HepG2 (cell line): Measurements from ENCODE around the gene ZNF595. TPM values are rescaled to one million over a fixed set of nuclear protein-coding genes. Genes with fewer than 3 reads are reported as not detected.
"Not testable (repeated sequence)": the region's sequence is repeated elsewhere in the genome, so short reads cannot be mapped to it uniquely, and the experiment has no call there.

Experiments
- ATAC-seq: fragments of 200-7000 bp; cut with Tn5 transposase; 3 replicates; pipeline ENCODE4 v1.9.1; 2020; ENCODE audit warnings: mild to moderate bottlenecking, moderate library complexity
- BruUV-seq: library from RNA; stranded (reverse); fragments of 400-500 nt; replicated peaks from 2 replicates; lab custom pipeline; 2021; lab: Mats Ljungman, UMichigan
- CTCF ChIA-PET: fragments of 300-600 bp; formaldehyde crosslinking; extraction: SDS; loops from one replicate; lab custom pipeline; 2021; ENCODE audit warnings: low total read pairs, inconsistent platforms, low intra/inter-chr PET ratio; lab: Yijun Ruan, JAX
- POLR2A ChIA-PET: fragments of 350-600 bp; sonication (Branson Sonifier 250); formaldehyde crosslinking; loops from one replicate; lab custom pipeline; 2020; ENCODE audit warnings: antibody characterized with exemption, inconsistent platforms; lab: Yijun Ruan, JAX
- DNase-seq: peaks from one replicate; pipeline ENCODE4 v3.0.0-alpha.2; 2015; ENCODE audit warnings: low spot score
- FAIRE-seq: peaks from 3 replicates; lab custom pipeline; 2011; peaks lifted over from hg19 to GRCh38; lab: Jason Lieb, UNC
- H2AFZ ChIP-seq: one replicate; pipeline ENCODE4 v1.6.1; 2011; ENCODE audit warnings: low read length, inconsistent platforms
- H3K27ac ChIP-seq: fragments of 300-600 bp; 3 replicates; pipeline ENCODE4 v1.8.0; 2011; ENCODE audit warnings: mixed run types, mild to moderate bottlenecking, mixed read lengths, low read length, inconsistent platforms; ENCODE audit not compliant: insufficient read depth; ENCODE audit errors: extremely low read length
- H3K27me3 ChIP-seq, 2 experiments: fragments of 200-600 bp in 1 of 2; 2 replicates in 1 of 2; 3 replicates in 1 of 2; pipeline versions ENCODE4 v1.6.0 to v1.8.0; 2011; ENCODE audit warnings: low read length in 2 of 2, mild to moderate bottlenecking in 2 of 2, moderate library complexity in 2 of 2, inconsistent platforms in 1 of 2; ENCODE audit not compliant: insufficient read depth in 2 of 2, control insufficient read depth in 1 of 2
- H3K36me3 ChIP-seq, 2 experiments: fragments of 200-600 bp in 1 of 2; replicated peaks in 1 of 2; 2 replicates in 1 of 2; 3 replicates in 1 of 2; pipeline versions ENCODE4 v1.5.1 to v1.8.0; 2011; ENCODE audit warnings: low read length in 2 of 2, inconsistent platforms in 1 of 2; ENCODE audit not compliant: insufficient read depth in 2 of 2, control insufficient read depth in 1 of 2
- H3K4me1 ChIP-seq: 2 replicates; pipeline ENCODE4 v1.5.1; 2012; ENCODE audit warnings: low read length, inconsistent platforms; ENCODE audit not compliant: insufficient read depth
- H3K4me2 ChIP-seq: 2 replicates; pipeline ENCODE4 v1.6.0; 2011; ENCODE audit warnings: low read depth, low read length, inconsistent platforms
- H3K4me3 ChIP-seq, 3 experiments: fragments of 200-600 bp in 1 of 3; sonication (generic), shearing (Covaris generic) in 1 of 3; replicated peaks in 1 of 3; 2 replicates each; pipeline ENCODE4 v1.5.1; 2011 to 2016; ENCODE audit warnings: low read length in 3 of 3, inconsistent platforms in 2 of 3, low read depth in 2 of 3, mild to moderate bottlenecking in 2 of 3, control low read depth in 1 of 3, mixed read lengths in 1 of 3; ENCODE audit not compliant: insufficient read depth in 1 of 3
- H3K79me2 ChIP-seq: one replicate; pipeline ENCODE4 v1.6.1; 2011; ENCODE audit warnings: low read length, inconsistent platforms; ENCODE audit not compliant: insufficient read depth
- H3K9ac ChIP-seq: 2 replicates; pipeline ENCODE4 v1.6.0; 2011; ENCODE audit warnings: mild to moderate bottlenecking, low read depth, low read length, inconsistent platforms; ENCODE audit not compliant: insufficient read depth
- H3K9me3 ChIP-seq: 2 replicates; pipeline ENCODE4 v1.5.1; 2012; ENCODE audit warnings: mild to moderate bottlenecking, low read length
- H4K20me1 ChIP-seq: 2 replicates; pipeline ENCODE4 v1.6.0; 2011; ENCODE audit warnings: inconsistent platforms, mild to moderate bottlenecking, low read length, moderate library complexity; ENCODE audit not compliant: insufficient read depth
- CREM ChIP-seq, 2 experiments: sonication (generic) in 1 of 2; formaldehyde crosslinking in 1 of 2; IDR thresholded peaks; 2 replicates each; pipeline versions ENCODE4 v1.4.0 to v1.6.1; 2016 to 2020; ENCODE audit warnings: antibody characterized with exemption in 1 of 2, mild to moderate bottlenecking in 1 of 2, missing genetic modification reagents in 1 of 2
- FOSL1 ChIP-seq: sonication (generic); formaldehyde crosslinking; IDR thresholded peaks from 2 replicates; pipeline ENCODE4 v1.9.0; 2021; ENCODE audit warnings: missing genetic modification reagents, borderline replicate concordance
- JUND ChIP-seq: sonication (generic); formaldehyde crosslinking; IDR thresholded peaks from 2 replicates; pipeline ENCODE4 v1.8.0; 2022; ENCODE audit warnings: mild to moderate bottlenecking, missing genetic modification reagents
- NFRKB ChIP-seq: fragments of 450-650 bp; IDR thresholded peaks from 2 replicates; pipeline ENCODE4 v1.6.1; 2017
- REST ChIP-seq, 2 experiments: IDR thresholded peaks; 2 replicates each; pipeline ENCODE4 v1.6.1; 2011 to 2012; ENCODE audit warnings: low read length in 2 of 2, borderline replicate concordance in 1 of 2, low read depth in 1 of 2, mild to moderate bottlenecking in 1 of 2, moderate library complexity in 1 of 2
- SALL2 ChIP-seq: sonication (generic); formaldehyde crosslinking; IDR thresholded peaks from 2 replicates; pipeline ENCODE4 v1.8.1; 2023; ENCODE audit warnings: mild to moderate bottlenecking, missing genetic modification reagents, inconsistent platforms
- SKI ChIP-seq: fragments of 450-650 bp; IDR thresholded peaks from one replicate; pipeline ENCODE4 v1.6.1; 2018; ENCODE audit warnings: mild to moderate bottlenecking; ENCODE audit not compliant: partially characterized antibody
- ZFP90 ChIP-seq: sonication (generic); formaldehyde crosslinking; IDR thresholded peaks from 2 replicates; pipeline ENCODE4 v1.8.0; 2022; ENCODE audit warnings: missing genetic modification reagents, mild to moderate bottlenecking, inconsistent platforms, borderline replicate concordance
- ZNF225 ChIP-seq: sonication (generic); formaldehyde crosslinking; IDR thresholded peaks from 2 replicates; pipeline ENCODE4 v1.4.0; 2020; ENCODE audit warnings: mild to moderate bottlenecking, missing genetic modification reagents
- ZNF274 ChIP-seq: sonication (generic); formaldehyde crosslinking; IDR thresholded peaks from 2 replicates; pipeline ENCODE4 v1.5.1; 2020; ENCODE audit warnings: mild to moderate bottlenecking, missing genetic modification reagents
- ZNF329 ChIP-seq: sonication (generic); formaldehyde crosslinking; IDR thresholded peaks from 2 replicates; pipeline ENCODE4 v1.9.0; 2021; ENCODE audit warnings: low read depth, mild to moderate bottlenecking, missing genetic modification reagents
- ZNF543 ChIP-seq: sonication (generic); formaldehyde crosslinking; IDR thresholded peaks from 2 replicates; pipeline ENCODE4 v1.4.0; 2020; ENCODE audit warnings: mild to moderate bottlenecking, missing genetic modification reagents
- ZNF878 ChIP-seq: sonication (generic); formaldehyde crosslinking; IDR thresholded peaks from 2 replicates; pipeline ENCODE4 v1.8.1; 2023; ENCODE audit warnings: mild to moderate bottlenecking, missing genetic modification reagents, moderate library complexity
- WGBS: methylation state at CpG from one replicate; pipeline ENCODE4 v1.1.6; 2017; ENCODE audit warnings: low lambda C conversion rate; 5-methylcytosine and 5-hydroxymethylcytosine counted together
- in situ Hi-C: cut with HindIII; loops from 2 replicates; pipeline ENCODE4 v1.10.0; 2017; ENCODE audit warnings: low pct_unique_long_range_greater_than_20kb; ENCODE audit not compliant: extremely low pct_ligation_motif_present
- intact Hi-C: fragments of 100-400 bp; cut with micrococcal nuclease; formaldehyde crosslinking; loops from one replicate; pipeline ENCODE4 v1.10.0; 2022; ENCODE audit not compliant: unreplicated experiment
- polyA plus RNA-seq, 8 experiments: library from polyadenylated mRNA; depleted of rRNA in 3 of 8; stranded (reverse) in 7 of 8; unstranded in 1 of 8; fragments of >200 nt; fragmentation: Illumina TruSeq in 4 of 8; extraction: Trizol in 4 of 8; gene quantifications; 2 replicates each; pipeline versions ENCODE4 v1.2.1 to v1.2.3, GENCODE V29; 2011 to 2016; ENCODE audit warnings: low read depth in 4 of 8, missing spikeins in 1 of 8, mixed read lengths in 1 of 8; ENCODE audit not compliant: insufficient read depth in 1 of 8
- total RNA-seq, 5 experiments: library from RNA; depleted of rRNA; stranded (reverse); fragments of >200 nt; fragmentation: Illumina TruSeq; extraction: Trizol; gene quantifications; 2 replicates each; pipeline ENCODE4 v1.2.3, GENCODE V29; 2016; ENCODE audit warnings: low read depth in 1 of 5
- TF ChIP-seq, protein P1 (sequence below): sonication (generic); formaldehyde crosslinking; IDR thresholded peaks from 2 replicates; pipeline ENCODE4 v1.4.0; 2020; ENCODE audit warnings: missing genetic modification reagents

Gene ZNF595
- total and polyA plus RNA-seq, 2 of the 13 experiments (the other 11 are each of a cell fraction or from before 2014, with no cell fraction given) = 0.09 TPM; not detected in 1

GRCh38 chr4:121408-122084 lies 68.4 kb downstream of the ZNF595 start (continued):
- TF ChIP-seq, protein P1, sequence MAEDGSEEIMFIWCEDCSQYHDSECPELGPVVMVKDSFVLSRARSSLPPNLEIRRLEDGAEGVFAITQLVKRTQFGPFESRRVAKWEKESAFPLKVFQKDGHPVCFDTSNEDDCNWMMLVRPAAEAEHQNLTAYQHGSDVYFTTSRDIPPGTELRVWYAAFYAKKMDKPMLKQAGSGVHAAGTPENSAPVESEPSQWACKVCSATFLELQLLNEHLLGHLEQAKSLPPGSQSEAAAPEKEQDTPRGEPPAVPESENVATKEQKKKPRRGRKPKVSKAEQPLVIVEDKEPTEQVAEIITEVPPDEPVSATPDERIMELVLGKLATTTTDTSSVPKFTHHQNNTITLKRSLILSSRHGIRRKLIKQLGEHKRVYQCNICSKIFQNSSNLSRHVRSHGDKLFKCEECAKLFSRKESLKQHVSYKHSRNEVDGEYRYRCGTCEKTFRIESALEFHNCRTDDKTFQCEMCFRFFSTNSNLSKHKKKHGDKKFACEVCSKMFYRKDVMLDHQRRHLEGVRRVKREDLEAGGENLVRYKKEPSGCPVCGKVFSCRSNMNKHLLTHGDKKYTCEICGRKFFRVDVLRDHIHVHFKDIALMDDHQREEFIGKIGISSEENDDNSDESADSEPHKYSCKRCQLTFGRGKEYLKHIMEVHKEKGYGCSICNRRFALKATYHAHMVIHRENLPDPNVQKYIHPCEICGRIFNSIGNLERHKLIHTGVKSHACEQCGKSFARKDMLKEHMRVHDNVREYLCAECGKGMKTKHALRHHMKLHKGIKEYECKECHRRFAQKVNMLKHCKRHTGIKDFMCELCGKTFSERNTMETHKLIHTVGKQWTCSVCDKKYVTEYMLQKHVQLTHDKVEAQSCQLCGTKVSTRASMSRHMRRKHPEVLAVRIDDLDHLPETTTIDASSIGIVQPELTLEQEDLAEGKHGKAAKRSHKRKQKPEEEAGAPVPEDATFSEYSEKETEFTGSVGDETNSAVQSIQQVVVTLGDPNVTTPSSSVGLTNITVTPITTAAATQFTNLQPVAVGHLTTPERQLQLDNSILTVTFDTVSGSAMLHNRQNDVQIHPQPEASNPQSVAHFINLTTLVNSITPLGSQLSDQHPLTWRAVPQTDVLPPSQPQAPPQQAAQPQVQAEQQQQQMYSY (CRISPR knock-in tag) = no peak
- TF ChIP-seq ZNF878 (CRISPR knock-in tag) = no peak
- TF ChIP-seq CREM (IDR thresholded peaks at IDR 0.05) = no peak
- no peak for TF ChIP-seq CREM (CRISPR knock-in tag; IDR thresholded peaks at IDR 0.05)
- TF ChIP-seq JUND = no peak
- no peak for TF ChIP-seq ZNF329
- TF ChIP-seq ZNF225 (CRISPR knock-in tag) = no peak
- TF ChIP-seq SKI = no peak
- no peak for TF ChIP-seq FOSL1 (CRISPR knock-in tag)
- no peak for TF ChIP-seq ZFP90 (CRISPR knock-in tag)
- TF ChIP-seq REST (IDR thresholded peaks at IDR 0.05; ENCODE audit: borderline replicate concordance in 1 of 2, low read depth in 1 of 2, low read length in 2 of 2) = no peak
- no peak for TF ChIP-seq NFRKB
- no peak for TF ChIP-seq ZNF274 (CRISPR knock-in tag)
- no peak for TF ChIP-seq SALL2 (CRISPR knock-in tag)
- no peak for TF ChIP-seq ZNF543 (CRISPR knock-in tag)
- TF ChIP-seq, all 625 proteins: peak for 0

DNA sequence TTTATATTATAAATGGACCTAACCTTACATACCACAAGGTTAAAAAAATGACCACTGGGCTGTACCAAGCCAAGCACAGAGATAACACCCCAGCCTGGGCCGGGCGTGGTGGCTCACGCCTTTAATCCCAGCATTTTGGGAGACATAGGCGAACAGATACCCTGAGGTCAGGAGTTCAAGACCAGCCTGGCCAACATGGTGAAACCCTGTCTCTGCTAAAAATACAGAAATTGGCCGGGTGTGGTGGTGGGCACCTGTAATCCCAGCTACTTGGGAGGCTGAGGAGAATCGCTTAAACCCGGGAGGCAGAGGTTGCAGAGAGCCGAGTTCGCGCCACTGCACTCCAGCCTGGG lies 70.8 kb downstream of the ZNF595 start:
- H3K9ac ChIP-seq, H3K27me3 ChIP-seq, H3K79me2 ChIP-seq, BruUV-seq, in situ Hi-C loops, H4K20me1 ChIP-seq, H2AFZ ChIP-seq, H3K4me2 ChIP-seq, POLR2A ChIA-PET, H3K4me1 ChIP-seq, FAIRE-seq, intact Hi-C loops, H3K36me3 ChIP-seq, H3K4me3 ChIP-seq, DNase-seq, H3K27ac ChIP-seq, CTCF ChIA-PET, ATAC-seq: not testable (repeated sequence)
- 54% methylated on average over 10 of the region's 10 CpGs for WGBS
- H3K9me3 ChIP-seq = peaks cover 75% of the 10 kb centered on the region
